Glomerular visceral epithelial cell (primary cell): ENCODE results near the gene ALK.

Experiments
- DNase-seq: peaks from one replicate; pipeline ENCODE4 v3.0.0-alpha.2; 2016; ENCODE audit errors: extremely low spot score

Gene ALK

GRCh38 chr2:29317801-29318485 lies 603.4 kb downstream of the ALK start:
- DNase-seq, result no peak

- no peak for DNase-seq
Measured at GRCh38 chr2:29317077-29317517, 604.3 kb downstream of the ALK start.

- no peak for DNase-seq
Measured at GRCh38 chr2:29314816-29315571, 606.4 kb downstream of the ALK start.

GRCh38 chr2:29311458-29311857 lies 609.9 kb downstream of the ALK start:
- no peak for DNase-seq

GRCh38 chr2:29310650-29311348 lies 610.6 kb downstream of the ALK start:
- no peak for DNase-seq

GRCh38 chr2:29309090-29310029 lies 612.0 kb downstream of the ALK start:
- peak; percentile 49 for DNase-seq

GRCh38 chr2:29308366-29308765 lies 613.0 kb downstream of the ALK start:
- DNase-seq, result no peak

- DNase-seq, result no peak
Measured at GRCh38 chr2:29307519-29307918, 613.9 kb downstream of the ALK start.

- no peak for DNase-seq
Measured at GRCh38 chr2:29305762-29306161, 615.6 kb downstream of the ALK start.

- peak; percentile 5 for DNase-seq
Measured at GRCh38 chr2:29304399-29305060, 616.9 kb downstream of the ALK start.

GRCh38 chr2:29296585-29296984 lies 624.8 kb downstream of the ALK start:
- DNase-seq, result no peak

- DNase-seq, result no peak
Measured at GRCh38 chr2:29295845-29296244, 625.5 kb downstream of the ALK start.

GRCh38 chr2:29293830-29294438 lies 627.5 kb downstream of the ALK start:
- peak; percentile 7 for DNase-seq

GRCh38 chr2:29290293-29291047 lies 630.9 kb downstream of the ALK start:
- no peak for DNase-seq

GRCh38 chr2:29284671-29285070 lies 636.7 kb downstream of the ALK start:
- no peak for DNase-seq

GRCh38 chr2:29281916-29282247 lies 639.5 kb downstream of the ALK start:
- DNase-seq, result no peak

GRCh38 chr2:29281086-29281915 lies 640.1 kb downstream of the ALK start:
- DNase-seq, result peak; percentile 26

- no peak for DNase-seq
Measured at GRCh38 chr2:29278966-29279365, 642.4 kb downstream of the ALK start.

GRCh38 chr2:29276151-29276550 lies 645.2 kb downstream of the ALK start:
- no peak for DNase-seq
